ENCODE measurements around the gene TPST1.

GRCh38 chr7:66263936-66264335 lies 58.8 kb downstream of the TPST1 start:
- TF ChIP-seq GATA2 (IDR thresholded peaks at IDR 0.05; ENCODE audit: low read depth, low read length) = no peak
- no peak for TF ChIP-seq GATA3 (IDR thresholded peaks at IDR 0.05; ENCODE audit: low read depth, low read length)
